Spinal cord (tissue), 10 donors: Measurements from ENCODE around the gene SORBS1. TPM values are rescaled to one million over a fixed set of nuclear protein-coding genes. Genes with fewer than 3 reads are reported as not detected.

Experiments used
- DNase-seq, 6 donors: peaks; one replicate each; pipeline versions ENCODE4 v3.0.0 to v3.0.0-alpha.2; 2013 to 2015; ENCODE audit warnings: low spot score in 6 of 6, low read depth in 4 of 6
- H3K27ac ChIP-seq: one replicate; pipeline ENCODE4 v1.5.1; 2013; ENCODE audit warnings: low read depth, low read length, control low read depth
- H3K27me3 ChIP-seq: one replicate; pipeline ENCODE4 v1.6.1; 2013; ENCODE audit warnings: low read length; ENCODE audit not compliant: control insufficient read depth, insufficient read depth
- H3K36me3 ChIP-seq: one replicate; pipeline ENCODE4 v1.6.1; 2013; ENCODE audit warnings: low read length; ENCODE audit not compliant: control insufficient read depth, insufficient read depth
- H3K4me1 ChIP-seq: one replicate; pipeline ENCODE4 v1.6.1; 2013; ENCODE audit warnings: low read length; ENCODE audit not compliant: control insufficient read depth, insufficient read depth
- H3K4me3 ChIP-seq: one replicate; pipeline ENCODE4 v1.5.1; 2013; ENCODE audit warnings: low read depth, low read length, control low read depth
- H3K9me3 ChIP-seq: one replicate; pipeline ENCODE4 v1.6.1; 2013; ENCODE audit warnings: low read length; ENCODE audit not compliant: control insufficient read depth, insufficient read depth
- WGBS: methylation state at CpG from one replicate; pipeline ENCODE4 v1.1.5; 2013; ENCODE audit warnings: missing lambda C conversion rate; ENCODE audit not compliant: insufficient coverage; 5-methylcytosine and 5-hydroxymethylcytosine counted together
- polyA plus RNA-seq, 2 donors: library from polyadenylated mRNA; unstranded; fragments of 120-200 nt; gene quantifications; one replicate each; pipeline ENCODE4 v1.2.1, GENCODE V29; 2013; ENCODE audit not compliant: insufficient read length in 2 of 2
- total RNA-seq, 2 donors: library from RNA; depleted of rRNA in 1 of 2; stranded (reverse); fragments of 120-200 nt in 1 of 2; fragments of >200 nt in 1 of 2; gene quantifications; one replicate each; pipeline versions ENCODE4 v1.2.3 to v1.2.4, GENCODE V29; 2013 to 2014
- donor health status: healthy.

Gene SORBS1
- total and polyA plus RNA-seq, 4 donors = 95.1 to 129 (median 100.0) TPM

- DNase-seq = no peak
- Histone ChIP-seq H3K9me3 (no peaks in the 10 kb centered on the region), H3K4me1 (no peaks in the 10 kb centered on the region), H3K4me3 (no peak overlapping the region), H3K36me3 (no peaks in the 10 kb centered on the region), H3K27ac (no peak overlapping the region), H3K27me3 (no peaks in the 10 kb centered on the region)
- 90% methylated on average over 1 of the region's 1 CpG for WGBS
Measured at GRCh38 chr10:95588025-95588424, 26.9 kb upstream of the SORBS1 start.

GRCh38 chr10:95579835-95580535 lies 18.8 kb upstream of the SORBS1 start:
- DNase-seq = peak in 1 of 6 donors; percentile 36
- no peaks in the 10 kb centered on the region for H3K36me3 ChIP-seq
- H3K4me1 ChIP-seq = no peaks in the 10 kb centered on the region
- 70% methylated on average over 1 of the region's 2 CpGs for WGBS
- no peaks in the 10 kb centered on the region for H3K27me3 ChIP-seq
- H3K9me3 ChIP-seq = no peaks in the 10 kb centered on the region
- H3K4me3 ChIP-seq = no peak overlapping the region
- no peak overlapping the region for H3K27ac ChIP-seq

GRCh38 chr10:95579292-95579691 lies 18.1 kb upstream of the SORBS1 start:
- Histone ChIP-seq H3K27me3 (no peaks in the 10 kb centered on the region), H3K9me3 (no peaks in the 10 kb centered on the region), H3K27ac (no peak overlapping the region), H3K4me3 (no peak overlapping the region), H3K4me1 (no peaks in the 10 kb centered on the region), H3K36me3 (no peaks in the 10 kb centered on the region)
- no CpG with 5 or more reads among the region's 1 CpG for WGBS
- DNase-seq = no peak

- 100% methylated on average over 1 of the region's 2 CpGs for WGBS
- Histone ChIP-seq H3K4me1 (no peaks in the 10 kb centered on the region), H3K4me3 (no peak overlapping the region), H3K9me3 (no peaks in the 10 kb centered on the region), H3K27ac (no peak overlapping the region), H3K36me3 (no peaks in the 10 kb centered on the region), H3K27me3 (no peaks in the 10 kb centered on the region)
- no peak for DNase-seq
Measured at GRCh38 chr10:95578619-95579018, 17.4 kb upstream of the SORBS1 start.

- Histone ChIP-seq H3K36me3 (no peaks in the 10 kb centered on the region), H3K9me3 (no peaks in the 10 kb centered on the region), H3K4me3 (no peak overlapping the region), H3K27me3 (no peaks in the 10 kb centered on the region), H3K27ac (no peak overlapping the region), H3K4me1 (peaks cover 6% of the 10 kb centered on the region)
- no peak for DNase-seq
- 75% methylated on average over 8 of the region's 11 CpGs for WGBS
Measured at GRCh38 chr10:95574649-95575365, 13.6 kb upstream of the SORBS1 start.

- 85% methylated on average over 5 of the region's 6 CpGs for WGBS
- Histone ChIP-seq H3K27me3 (no peaks in the 10 kb centered on the region), H3K9me3 (no peaks in the 10 kb centered on the region), H3K4me3 (no peak overlapping the region), H3K36me3 (no peaks in the 10 kb centered on the region), H3K27ac (no peak overlapping the region), H3K4me1 (peaks cover 6% of the 10 kb centered on the region)
- DNase-seq = no peak
Measured at GRCh38 chr10:95573964-95574604, 12.9 kb upstream of the SORBS1 start.

GRCh38 chr10:95573527-95573926 lies 12.4 kb upstream of the SORBS1 start:
- no peak overlapping the region for H3K27ac ChIP-seq
- H3K27me3 ChIP-seq = no peaks in the 10 kb centered on the region
- DNase-seq = no peak
- no peaks in the 10 kb centered on the region for H3K36me3 ChIP-seq
- H3K4me1 ChIP-seq = peaks cover 6% of the 10 kb centered on the region
- no peak overlapping the region for H3K4me3 ChIP-seq
- H3K9me3 ChIP-seq = no peaks in the 10 kb centered on the region
- no CpG with 5 or more reads among the region's 3 CpGs for WGBS

GRCh38 chr10:95572131-95572820 lies 11.1 kb upstream of the SORBS1 start:
- WGBS = 11% methylated on average over 6 of the region's 7 CpGs
- peak in 3 of 6 donors; percentile 14 to 84 (median 49) for DNase-seq

GRCh38 chr10:95571390-95571789 lies 10.2 kb upstream of the SORBS1 start:
- Histone ChIP-seq H3K4me1 (peaks cover 6% of the 10 kb centered on the region), H3K4me3 (no peak overlapping the region), H3K9me3 (no peaks in the 10 kb centered on the region), H3K27ac (no peak overlapping the region), H3K27me3 (no peaks in the 10 kb centered on the region), H3K36me3 (no peaks in the 10 kb centered on the region)
- DNase-seq = no peak
- 93% methylated on average over 2 of the region's 4 CpGs for WGBS

More at GRCh38 chr10:95572131-95572820, 11.1 kb upstream of the SORBS1 start:
- Histone ChIP-seq H3K27ac (peak overlapping the region; percentile 30), H3K4me1 (peaks cover 6% of the 10 kb centered on the region), H3K27me3 (no peaks in the 10 kb centered on the region), H3K36me3 (no peaks in the 10 kb centered on the region), H3K4me3 (no peak overlapping the region), H3K9me3 (no peaks in the 10 kb centered on the region)
